Measurements from ENCODE around the gene SPACA7.

The SPACA7 gene

GRCh38 chr13:112331675-112332074 is 44.5 kb upstream of the SPACA7 start:
- H3K27ac ChIP-seq (ENCODE audit: low read depth, low read length): no peak overlapping the region
- H3K9ac ChIP-seq (ENCODE audit: low read length): no peak overlapping the region
- H3F3A ChIP-seq (ENCODE audit: insufficient read depth): no peaks in the 10 kb centered on the region
- no peak overlapping the region for H3K4me3 ChIP-seq (ENCODE audit: insufficient read depth, low read length, poor library complexity, severe bottlenecking)
- no peak overlapping the region for H2AFZ ChIP-seq (ENCODE audit: low read depth, low read length, severe bottlenecking)
- H3K9me3 ChIP-seq (ENCODE audit: insufficient read depth, low read length): no peaks in the 10 kb centered on the region
- H3K9me2 ChIP-seq (replicated peaks; ENCODE audit: insufficient read depth, low read length): no peaks in the 10 kb centered on the region
- TF ChIP-seq, protein P1, sequence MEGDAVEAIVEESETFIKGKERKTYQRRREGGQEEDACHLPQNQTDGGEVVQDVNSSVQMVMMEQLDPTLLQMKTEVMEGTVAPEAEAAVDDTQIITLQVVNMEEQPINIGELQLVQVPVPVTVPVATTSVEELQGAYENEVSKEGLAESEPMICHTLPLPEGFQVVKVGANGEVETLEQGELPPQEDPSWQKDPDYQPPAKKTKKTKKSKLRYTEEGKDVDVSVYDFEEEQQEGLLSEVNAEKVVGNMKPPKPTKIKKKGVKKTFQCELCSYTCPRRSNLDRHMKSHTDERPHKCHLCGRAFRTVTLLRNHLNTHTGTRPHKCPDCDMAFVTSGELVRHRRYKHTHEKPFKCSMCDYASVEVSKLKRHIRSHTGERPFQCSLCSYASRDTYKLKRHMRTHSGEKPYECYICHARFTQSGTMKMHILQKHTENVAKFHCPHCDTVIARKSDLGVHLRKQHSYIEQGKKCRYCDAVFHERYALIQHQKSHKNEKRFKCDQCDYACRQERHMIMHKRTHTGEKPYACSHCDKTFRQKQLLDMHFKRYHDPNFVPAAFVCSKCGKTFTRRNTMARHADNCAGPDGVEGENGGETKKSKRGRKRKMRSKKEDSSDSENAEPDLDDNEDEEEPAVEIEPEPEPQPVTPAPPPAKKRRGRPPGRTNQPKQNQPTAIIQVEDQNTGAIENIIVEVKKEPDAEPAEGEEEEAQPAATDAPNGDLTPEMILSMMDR (IDR thresholded peaks at IDR 0.05; ENCODE audit: insufficient read depth, low read length, poor library complexity, severe bottlenecking): no peak
- TF ChIP-seq EZH2phosphoT487 (conservative IDR thresholded peaks at IDR 0.05; ENCODE audit: low read length): no peak
- no peak overlapping the region for H3K4me2 ChIP-seq (ENCODE audit: low read depth, low read length, poor library complexity, severe bottlenecking)
- H4K20me1 ChIP-seq (ENCODE audit: low read depth, low read length): no peaks in the 10 kb centered on the region
- H3K27me3 ChIP-seq (ENCODE audit: low read length): no peaks in the 10 kb centered on the region
- no peaks in the 10 kb centered on the region for H3K79me2 ChIP-seq (ENCODE audit: insufficient read depth, low read length)
- H3K36me3 ChIP-seq (ENCODE audit: low read length): no peaks in the 10 kb centered on the region

DNA sequence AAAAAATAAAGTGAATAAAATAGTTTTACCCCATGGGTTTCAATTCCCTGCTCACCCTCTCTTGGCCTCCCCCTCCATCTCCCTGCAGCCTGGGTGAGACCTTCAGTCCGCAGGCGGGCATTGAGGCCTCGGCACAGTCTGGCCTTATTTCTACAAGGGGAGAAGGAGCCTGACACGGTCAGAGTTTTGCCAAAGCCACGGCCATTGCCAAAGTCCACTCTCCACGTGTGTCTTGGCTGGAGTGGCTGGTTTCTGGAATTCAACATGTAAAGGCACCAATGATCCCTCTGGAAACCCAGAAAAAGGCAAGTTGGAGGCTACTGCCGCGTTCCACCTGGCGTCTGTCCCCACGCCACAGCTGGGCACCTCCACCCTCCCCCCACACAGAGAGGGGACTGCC is 43.4 kb upstream of the SPACA7 start:
- Histone ChIP-seq H3K79me2 (ENCODE audit: insufficient read depth, low read length) (no peaks in the 10 kb centered on the region), H3K27ac (ENCODE audit: low read depth, low read length) (no peak overlapping the region), H3K4me3 (ENCODE audit: insufficient read depth, low read length, poor library complexity, severe bottlenecking) (no peak overlapping the region), H3K36me3 (ENCODE audit: low read length) (no peaks in the 10 kb centered on the region), H3K9me2 (replicated peaks; ENCODE audit: insufficient read depth, low read length) (no peaks in the 10 kb centered on the region), H2AFZ (ENCODE audit: low read depth, low read length, severe bottlenecking) (no peak overlapping the region), H3K27me3 (ENCODE audit: low read length) (no peaks in the 10 kb centered on the region), H4K20me1 (ENCODE audit: low read depth, low read length) (no peaks in the 10 kb centered on the region), H3K9me3 (ENCODE audit: insufficient read depth, low read length) (no peaks in the 10 kb centered on the region), H3K4me2 (ENCODE audit: low read depth, low read length, poor library complexity, severe bottlenecking) (no peak overlapping the region), H3F3A (ENCODE audit: insufficient read depth) (no peaks in the 10 kb centered on the region), H3K9ac (ENCODE audit: low read length) (no peak overlapping the region)
- TF ChIP-seq, protein P1 (IDR thresholded peaks at IDR 0.05; ENCODE audit: insufficient read depth, low read length, poor library complexity, severe bottlenecking): no peak
- TF ChIP-seq EZH2phosphoT487 (conservative IDR thresholded peaks at IDR 0.05; ENCODE audit: low read length): no peak

- Histone ChIP-seq H2AFZ (ENCODE audit: low read depth, low read length, severe bottlenecking) (no peak overlapping the region), H3F3A (ENCODE audit: insufficient read depth) (no peaks in the 10 kb centered on the region), H4K20me1 (ENCODE audit: low read depth, low read length) (no peaks in the 10 kb centered on the region), H3K79me2 (ENCODE audit: insufficient read depth, low read length) (no peaks in the 10 kb centered on the region), H3K9me3 (ENCODE audit: insufficient read depth, low read length) (no peaks in the 10 kb centered on the region), H3K36me3 (ENCODE audit: low read length) (no peaks in the 10 kb centered on the region), H3K27ac (ENCODE audit: low read depth, low read length) (no peak overlapping the region), H3K9ac (ENCODE audit: low read length) (no peak overlapping the region), H3K4me2 (ENCODE audit: low read depth, low read length, poor library complexity, severe bottlenecking) (no peak overlapping the region), H3K9me2 (replicated peaks; ENCODE audit: insufficient read depth, low read length) (no peaks in the 10 kb centered on the region), H3K4me3 (ENCODE audit: insufficient read depth, low read length, poor library complexity, severe bottlenecking) (no peak overlapping the region), H3K27me3 (ENCODE audit: low read length) (no peaks in the 10 kb centered on the region)
- TF ChIP-seq EZH2phosphoT487 (conservative IDR thresholded peaks at IDR 0.05; ENCODE audit: low read length): no peak
- TF ChIP-seq, protein P1 (IDR thresholded peaks at IDR 0.05; ENCODE audit: insufficient read depth, low read length, poor library complexity, severe bottlenecking): no peak
These were observed 42.2 kb upstream of the SPACA7 start for GRCh38 chr13:112333756-112334543.

Measured in SU-DHL-6 (cell line).